Immature natural killer cell (primary cell): ENCODE results near the gene ACTR3C. TPM values are rescaled to one million over a fixed set of nuclear protein-coding genes. Genes with fewer than 3 reads are reported as not detected.

Experiments used
- DNase-seq, 3 donors: peaks; one replicate each; pipeline ENCODE4 v3.0.0; 2022; ENCODE audit warnings: mixed read lengths in 1 of 3
- H3K27ac Mint-ChIP-seq, 6 donors: one replicate each; pipeline ENCODE4 v1.8.0; 2020; ENCODE audit warnings: mixed read lengths in 6 of 6, mild to moderate bottlenecking in 5 of 6, inconsistent platforms in 4 of 6, moderate library complexity in 3 of 6
- H3K27me3 Mint-ChIP-seq, 3 donors: one replicate each; pipeline ENCODE4 v1.8.0; 2020 to 2021; ENCODE audit warnings: low read depth in 3 of 3, mild to moderate bottlenecking in 3 of 3, mixed read lengths in 3 of 3, moderate library complexity in 3 of 3, inconsistent platforms in 1 of 3
- H3K36me3 Mint-ChIP-seq, 3 donors: one replicate each; pipeline ENCODE4 v1.8.0; 2020; ENCODE audit warnings: mixed read lengths in 3 of 3, inconsistent platforms in 2 of 3, mild to moderate bottlenecking in 2 of 3
- H3K4me1 Mint-ChIP-seq, 2 donors: one replicate each; pipeline ENCODE4 v1.8.0; 2020; ENCODE audit warnings: inconsistent platforms in 2 of 2, mild to moderate bottlenecking in 2 of 2, mixed read lengths in 2 of 2, moderate library complexity in 1 of 2
- H3K4me3 Mint-ChIP-seq, 5 donors: one replicate each; pipeline ENCODE4 v1.8.0; 2020; ENCODE audit warnings: mild to moderate bottlenecking in 5 of 5, mixed read lengths in 5 of 5, inconsistent platforms in 3 of 5, moderate library complexity in 3 of 5
- H3K9me3 Mint-ChIP-seq, 6 donors: one replicate each; pipeline ENCODE4 v1.8.0; 2020; ENCODE audit warnings: mild to moderate bottlenecking in 6 of 6, mixed read lengths in 6 of 6, inconsistent platforms in 4 of 6, moderate library complexity in 3 of 6
- polyA plus RNA-seq, 3 donors: library from polyadenylated mRNA; unstranded; fragments of 300-500 nt; fragmentation: Illumina TruSeq; gene quantifications; one replicate each; pipeline ENCODE4 v1.2.3, GENCODE V29; 2021

ACTR3C gene
- polyA plus RNA-seq, 3 donors from 2014 or later = 3.6 to 8.8 (median 6.5) TPM

GRCh38 chr7:150365194-150365593, 41.8 kb upstream of the ACTR3C start:
- no peak for DNase-seq
- H3K9me3 Mint-ChIP-seq = peaks cover 0 to 2% (median 0%) of the 10 kb centered on the region in 6 donors
- H3K4me1 Mint-ChIP-seq = peaks cover 18 to 24% of the 10 kb centered on the region in 2 donors
- peaks cover 0 to under 1% (median 0%) of the 10 kb centered on the region in 3 donors for H3K36me3 Mint-ChIP-seq
- no peak overlapping the region for H3K27ac Mint-ChIP-seq
- H3K27me3 Mint-ChIP-seq = peaks cover 8 to 18% (median 8%) of the 10 kb centered on the region in 3 donors
- H3K4me3 Mint-ChIP-seq = no peak overlapping the region

GRCh38 chr7:150363872-150364271, 40.5 kb upstream of the ACTR3C start:
- Mint-ChIP-seq H3K36me3 (peaks cover 0 to 3% (median 0%) of the 10 kb centered on the region in 3 donors), H3K27me3 (peaks cover 4 to 10% (median 7%) of the 10 kb centered on the region in 3 donors), H3K4me1 (peaks cover 18 to 24% of the 10 kb centered on the region in 2 donors), H3K4me3 (no peak overlapping the region), H3K27ac (no peak overlapping the region), H3K9me3 (peaks cover 0 to 2% (median 0%) of the 10 kb centered on the region in 6 donors)
- DNase-seq = no peak

GRCh38 chr7:150363370-150363769, 40.0 kb upstream of the ACTR3C start:
- no peak overlapping the region for H3K4me3 Mint-ChIP-seq
- H3K27ac Mint-ChIP-seq = no peak overlapping the region
- peaks cover 0 to 3% (median 0%) of the 10 kb centered on the region in 3 donors for H3K36me3 Mint-ChIP-seq
- peaks cover 0 to 2% (median 0%) of the 10 kb centered on the region in 6 donors for H3K9me3 Mint-ChIP-seq
- H3K27me3 Mint-ChIP-seq = peaks cover 3 to 9% (median 7%) of the 10 kb centered on the region in 3 donors
- DNase-seq = no peak
- peaks cover 23 to 29% of the 10 kb centered on the region in 2 donors for H3K4me1 Mint-ChIP-seq

GRCh38 chr7:150361807-150362621, 38.7 kb upstream of the ACTR3C start:
- H3K4me1 Mint-ChIP-seq = peaks cover 32 to 34% of the 10 kb centered on the region in 2 donors
- no peak overlapping the region for H3K4me3 Mint-ChIP-seq
- H3K36me3 Mint-ChIP-seq = peaks cover 0 to 3% (median 0%) of the 10 kb centered on the region in 3 donors
- peaks cover 1 to 4% (median 3%) of the 10 kb centered on the region in 3 donors for H3K27me3 Mint-ChIP-seq
- H3K27ac Mint-ChIP-seq = no peak overlapping the region
- DNase-seq = no peak
- peaks cover 0 to 2% (median 0%) of the 10 kb centered on the region in 6 donors for H3K9me3 Mint-ChIP-seq

- H3K36me3 Mint-ChIP-seq = peaks cover 0 to 3% (median 0%) of the 10 kb centered on the region in 3 donors
- H3K4me1 Mint-ChIP-seq = peaks cover 37 to 39% of the 10 kb centered on the region in 2 donors
- DNase-seq = no peak
- H3K9me3 Mint-ChIP-seq = peaks cover 0 to 2% (median 0%) of the 10 kb centered on the region in 6 donors
- peaks cover 1 to 4% (median 3%) of the 10 kb centered on the region in 3 donors for H3K27me3 Mint-ChIP-seq
- no peak overlapping the region for H3K27ac Mint-ChIP-seq
- no peak overlapping the region for H3K4me3 Mint-ChIP-seq
Observed at GRCh38 chr7:150361402-150361801, 38.1 kb upstream of the ACTR3C start.

GRCh38 chr7:150360363-150361058, 37.2 kb upstream of the ACTR3C start:
- Mint-ChIP-seq H3K27me3 (peaks cover 0 to 4% (median 3%) of the 10 kb centered on the region in 3 donors), H3K4me3 (peak overlapping the region in 1 of 5 donors; percentile 40), H3K9me3 (peaks cover 0 to 2% (median 0%) of the 10 kb centered on the region in 6 donors), H3K27ac (peak overlapping the region in 4 of 6 donors; percentile 81 to 91 (median 82)), H3K36me3 (peaks cover 0 to 3% (median 0%) of the 10 kb centered on the region in 3 donors), H3K4me1 (peaks cover 38 to 45% of the 10 kb centered on the region in 2 donors)
- DNase-seq = no peak

GRCh38 chr7:150359622-150360362, 36.4 kb upstream of the ACTR3C start:
- Mint-ChIP-seq H3K9me3 (peaks cover 0 to 2% (median 0%) of the 10 kb centered on the region in 6 donors), H3K27me3 (peaks cover 0 to 4% (median 3%) of the 10 kb centered on the region in 3 donors), H3K4me1 (peaks cover 38 to 45% of the 10 kb centered on the region in 2 donors), H3K36me3 (peaks cover 0 to 3% (median 0%) of the 10 kb centered on the region in 3 donors), H3K27ac (peak overlapping the region in 5 of 6 donors; percentile 81 to 91 (median 84)), H3K4me3 (peak overlapping the region in 4 of 5 donors; percentile 1 to 40 (median 28))
- no peak for DNase-seq

GRCh38 chr7:150358988-150359621, 35.8 kb upstream of the ACTR3C start:
- H3K27me3 Mint-ChIP-seq = peaks cover 0 to 4% (median 3%) of the 10 kb centered on the region in 3 donors
- peaks cover 0 to 3% (median 0%) of the 10 kb centered on the region in 3 donors for H3K36me3 Mint-ChIP-seq
- peaks cover 0 to 2% (median 0%) of the 10 kb centered on the region in 6 donors for H3K9me3 Mint-ChIP-seq
- peak in 2 of 3 donors; percentile 8 to 11 for DNase-seq
- H3K27ac Mint-ChIP-seq = peak overlapping the region in 5 of 6 donors; percentile 50 to 86 (median 81)
- H3K4me1 Mint-ChIP-seq = peaks cover 38 to 45% of the 10 kb centered on the region in 2 donors
- peak overlapping the region in 3 of 5 donors; percentile 26 to 68 (median 30) for H3K4me3 Mint-ChIP-seq

GRCh38 chr7:150358433-150358832, 35.1 kb upstream of the ACTR3C start:
- H3K27me3 Mint-ChIP-seq = peaks cover 0 to 4% (median 3%) of the 10 kb centered on the region in 3 donors
- peak overlapping the region in 2 of 5 donors; percentile 30 to 81 for H3K4me3 Mint-ChIP-seq
- H3K9me3 Mint-ChIP-seq = peaks cover 0 to 2% (median 0%) of the 10 kb centered on the region in 6 donors
- DNase-seq = peak in 2 of 3 donors; percentile 24 to 36
- H3K36me3 Mint-ChIP-seq = peaks cover 0 to 3% (median 0%) of the 10 kb centered on the region in 3 donors
- H3K4me1 Mint-ChIP-seq = peaks cover 38 to 45% of the 10 kb centered on the region in 2 donors
- H3K27ac Mint-ChIP-seq = peak overlapping the region; percentile 46 to 83 (median 66)

- Mint-ChIP-seq H3K4me1 (peaks cover 38 to 45% of the 10 kb centered on the region in 2 donors), H3K4me3 (peak overlapping the region; percentile 66 to 81 (median 72)), H3K36me3 (peaks cover 0 to 3% (median 0%) of the 10 kb centered on the region in 3 donors), H3K27me3 (peaks cover 0 to 5% (median 4%) of the 10 kb centered on the region in 3 donors), H3K9me3 (peaks cover 0 to 2% (median 0%) of the 10 kb centered on the region in 6 donors), H3K27ac (peak overlapping the region; percentile 79 to 91 (median 82))
- DNase-seq = peak in 1 of 3 donors; percentile 24
Observed at GRCh38 chr7:150357771-150358427, 34.6 kb upstream of the ACTR3C start.

- Mint-ChIP-seq H3K4me3 (peak overlapping the region; percentile 66 to 81 (median 72)), H3K9me3 (peaks cover 0 to 2% (median 0%) of the 10 kb centered on the region in 6 donors), H3K4me1 (peaks cover 38 to 45% of the 10 kb centered on the region in 2 donors), H3K27ac (peak overlapping the region; percentile 79 to 91 (median 82)), H3K36me3 (peaks cover 0 to 3% (median 0%) of the 10 kb centered on the region in 3 donors), H3K27me3 (peaks cover 3 to 7% (median 4%) of the 10 kb centered on the region in 3 donors)
- peak; percentile 61 to 63 (median 61) for DNase-seq
Observed at GRCh38 chr7:150357270-150357669, 33.9 kb upstream of the ACTR3C start.
